H9 (cell line): ENCODE results near the gene MAPK8. TPM values are rescaled to one million over a fixed set of nuclear protein-coding genes. Genes with fewer than 3 reads are reported as not detected.

Source experiments
- DNase-seq: peaks from one replicate; pipeline ENCODE4 v3.0.0-alpha.2; 2017
- H2AFZ ChIP-seq: one replicate; pipeline ENCODE4 v1.6.1; 2013; ENCODE audit warnings: mild to moderate bottlenecking, low read length, control low read depth, moderate library complexity
- H2AK5ac ChIP-seq: 2 replicates; pipeline ENCODE4 v1.6.1; 2013; ENCODE audit warnings: low read length, control low read depth, mixed read lengths; ENCODE audit not compliant: insufficient read length
- H2BK120ac ChIP-seq: one replicate; pipeline ENCODE4 v1.6.1; 2013; ENCODE audit warnings: low read depth, mild to moderate bottlenecking, low read length, control low read depth, inconsistent platforms; ENCODE audit not compliant: poor library complexity, severe bottlenecking
- H2BK12ac ChIP-seq: 2 replicates; pipeline ENCODE4 v1.6.1; 2013; ENCODE audit warnings: low read length, control low read depth, mixed read lengths, low read depth; ENCODE audit not compliant: insufficient read length
- H2BK15ac ChIP-seq: 2 replicates; pipeline ENCODE4 v1.6.1; 2013; ENCODE audit warnings: low read depth, low read length, control low read depth
- H2BK20ac ChIP-seq: one replicate; pipeline ENCODE4 v1.6.1; 2013; ENCODE audit warnings: low read depth, mild to moderate bottlenecking, low read length, control low read depth, inconsistent platforms; ENCODE audit not compliant: poor library complexity, severe bottlenecking
- H2BK5ac ChIP-seq: 2 replicates; pipeline ENCODE4 v1.6.1; 2013; ENCODE audit warnings: low read length, control low read depth, mixed read lengths; ENCODE audit not compliant: insufficient read length
- H3K14ac ChIP-seq: 2 replicates; pipeline ENCODE4 v1.6.1; 2013; ENCODE audit warnings: low read length, control low read depth; ENCODE audit not compliant: insufficient read depth
- H3K18ac ChIP-seq: 2 replicates; pipeline ENCODE4 v1.6.1; 2013; ENCODE audit warnings: low read depth, mild to moderate bottlenecking, mixed read lengths, low read length, control low read depth; ENCODE audit not compliant: insufficient read length
- H3K23ac ChIP-seq: 2 replicates; pipeline ENCODE4 v1.6.1; 2013; ENCODE audit warnings: low read length, control low read depth, mixed read lengths, low read depth; ENCODE audit not compliant: insufficient read length
- H3K23me2 ChIP-seq: 2 replicates; pipeline ENCODE4 v1.6.1; 2013; ENCODE audit warnings: low read depth, mild to moderate bottlenecking, mixed read lengths, low read length, control low read depth; ENCODE audit not compliant: insufficient read length, poor library complexity, severe bottlenecking
- H3K27ac ChIP-seq: 2 replicates; pipeline ENCODE4 v1.5.1; 2013; ENCODE audit warnings: low read length, control low read depth, mixed read lengths, low read depth; ENCODE audit not compliant: insufficient read length
- H3K27me3 ChIP-seq: 2 replicates; pipeline ENCODE4 v1.6.1; 2013; ENCODE audit warnings: low read length, control low read depth, inconsistent platforms; ENCODE audit not compliant: insufficient read depth
- H3K4ac ChIP-seq: 2 replicates; pipeline ENCODE4 v1.6.1; 2013; ENCODE audit warnings: low read depth, mild to moderate bottlenecking, control low read depth, inconsistent platforms, low read length, moderate library complexity
- H3K4me1 ChIP-seq: 2 replicates; pipeline ENCODE4 v1.6.1; 2013; ENCODE audit warnings: low read length, control low read depth, inconsistent platforms; ENCODE audit not compliant: insufficient read depth
- H3K4me2 ChIP-seq: 2 replicates; pipeline ENCODE4 v1.6.1; 2013; ENCODE audit warnings: low read length, control low read depth, mixed read lengths; ENCODE audit not compliant: insufficient read length, insufficient read depth
- H3K56ac ChIP-seq: 2 replicates; pipeline ENCODE4 v1.6.1; 2013; ENCODE audit warnings: low read depth, mild to moderate bottlenecking, mixed read lengths, low read length, control low read depth; ENCODE audit not compliant: insufficient read length
- H3K79me1 ChIP-seq: 2 replicates; pipeline ENCODE4 v1.6.1; 2013; ENCODE audit warnings: low read depth, mild to moderate bottlenecking, moderate library complexity, low read length, control low read depth, inconsistent platforms; ENCODE audit not compliant: insufficient read depth, poor library complexity, severe bottlenecking
- H3K79me2 ChIP-seq: 2 replicates; pipeline ENCODE4 v1.6.1; 2013; ENCODE audit warnings: low read length, control low read depth, inconsistent platforms; ENCODE audit not compliant: insufficient read depth
- H3K9ac ChIP-seq: 2 replicates; pipeline ENCODE4 v1.6.1; 2013; ENCODE audit warnings: low read length, control low read depth, mixed read lengths; ENCODE audit not compliant: insufficient read length; ENCODE audit errors: extremely low read depth
- H3K9me3 ChIP-seq: one replicate; pipeline ENCODE4 v1.6.1; 2013; ENCODE audit warnings: low read depth, low read length, inconsistent platforms; ENCODE audit not compliant: control insufficient read depth
- H3T11ph ChIP-seq: one replicate; pipeline ENCODE4 v1.6.1; 2013; ENCODE audit warnings: mild to moderate bottlenecking, low read length, control low read depth, inconsistent platforms
- H4K20me1 ChIP-seq: one replicate; pipeline ENCODE4 v1.6.1; 2013; ENCODE audit not compliant: control insufficient read depth, insufficient read length, insufficient read depth
- H4K5ac ChIP-seq: 2 replicates; pipeline ENCODE4 v1.6.1; 2013; ENCODE audit warnings: low read depth, mild to moderate bottlenecking, mixed read lengths, low read length, control low read depth; ENCODE audit not compliant: insufficient read length
- H4K8ac ChIP-seq: replicated peaks from 2 replicates; pipeline ENCODE4 v1.6.1; 2013; ENCODE audit warnings: low read length, control low read depth, mixed read lengths, low read depth; ENCODE audit not compliant: insufficient read length
- H4K91ac ChIP-seq: 2 replicates; pipeline ENCODE4 v1.6.1; 2013; ENCODE audit warnings: low read depth, mild to moderate bottlenecking, moderate library complexity, mixed read lengths, low read length, control low read depth; ENCODE audit not compliant: insufficient read length
- H3K27ac Mint-ChIP-seq, 3 experiments: 2 replicates in 2 of 3; 3 replicates in 1 of 3; pipeline ENCODE4 v1.8.0; 2020 to 2021; ENCODE audit warnings: mixed read lengths in 3 of 3, mild to moderate bottlenecking in 1 of 3, moderate library complexity in 1 of 3
- H3K27me3 Mint-ChIP-seq: 2 replicates; pipeline ENCODE4 v1.8.0; 2021; ENCODE audit warnings: low read depth, mild to moderate bottlenecking, moderate library complexity, mixed read lengths
- H3K36me3 Mint-ChIP-seq, 3 experiments: 2 replicates in 2 of 3; 3 replicates in 1 of 3; pipeline ENCODE4 v1.8.0; 2020 to 2021; ENCODE audit warnings: low read depth in 3 of 3, mixed read lengths in 3 of 3; ENCODE audit not compliant: insufficient read depth in 1 of 3
- H3K4me1 Mint-ChIP-seq, 2 experiments: 2 replicates each; pipeline ENCODE4 v1.8.0; 2020; ENCODE audit warnings: mixed read lengths in 2 of 2
- H3K4me3 Mint-ChIP-seq, 2 experiments: 2 replicates in 1 of 2; 3 replicates in 1 of 2; pipeline ENCODE4 v1.8.0; 2020 to 2021; ENCODE audit warnings: mild to moderate bottlenecking in 2 of 2, mixed read lengths in 2 of 2, moderate library complexity in 1 of 2
- H3K9me3 Mint-ChIP-seq, 2 experiments: 2 replicates in 1 of 2; 3 replicates in 1 of 2; pipeline ENCODE4 v1.8.0; 2020; ENCODE audit warnings: mild to moderate bottlenecking in 2 of 2, mixed read lengths in 2 of 2, moderate library complexity in 1 of 2
- WGBS: extraction: QIAGEN DNeasy Blood & Tissue Kit; methylation state at CpG from one replicate; pipeline ENCODE4 v1.1.7; 2013; ENCODE audit warnings: missing lambda C conversion rate, low lambda C conversion rate, mixed read lengths; ENCODE audit not compliant: insufficient read length; ENCODE audit errors: extremely low coverage; 5-methylcytosine and 5-hydroxymethylcytosine counted together
- total RNA-seq: library from RNA; stranded (reverse); gene quantifications from 2 replicates; pipeline ENCODE4 v1.2.1, GENCODE V29; 2021
- TF ChIP-seq, protein P1 (sequence below): fragments of 200-600 bp; sonication (generic); conservative IDR thresholded peaks from 3 replicates; pipeline ENCODE4 v1.8.0; 2021; ENCODE audit warnings: antibody characterized with exemption, mild to moderate bottlenecking

The MAPK8 gene
- total RNA-seq, 1 experiment from 2014 or later, result 52.0 TPM

DNA sequence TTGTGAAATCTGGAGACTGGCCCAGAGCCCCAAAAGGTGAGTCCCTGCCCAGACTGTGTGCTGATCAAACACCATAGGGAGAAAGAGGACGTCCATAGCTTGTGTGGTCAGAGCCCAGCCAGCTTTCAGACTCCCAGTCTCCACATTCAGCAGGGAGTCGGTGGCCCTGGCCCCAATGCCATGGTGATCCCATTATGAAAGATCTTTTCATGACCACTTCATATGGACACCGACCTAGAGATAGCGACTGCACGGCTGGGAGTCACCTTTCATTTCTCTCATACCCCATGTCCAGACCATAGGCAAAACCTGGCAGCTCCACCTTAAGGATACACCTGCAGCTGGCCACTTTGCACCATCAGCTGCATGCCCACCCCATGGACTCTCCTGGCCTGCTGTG, 172.0 kb downstream of the MAPK8 start:
- WGBS, result no CpG with 5 or more reads among the region's 5 CpGs
- Histone ChIP-seq H4K5ac (no peak overlapping the region), H3K27ac (no peak overlapping the region), H3K4ac (no peak overlapping the region), H4K8ac (no peak overlapping the region), H2AFZ (no peak overlapping the region), H2BK12ac (no peak overlapping the region), H3K79me1 (no peaks in the 10 kb centered on the region), H3K23me2 (no peaks in the 10 kb centered on the region), H2BK5ac (no peak overlapping the region), H3K23ac (no peak overlapping the region), H4K91ac (no peak overlapping the region), H3K79me2 (no peaks in the 10 kb centered on the region), H3T11ph (no peak overlapping the region), H3K9me3 (no peaks in the 10 kb centered on the region), H2BK15ac (no peak overlapping the region), H4K20me1 (no peaks in the 10 kb centered on the region), H3K27me3 (no peaks in the 10 kb centered on the region), H3K9ac (no peak overlapping the region), H3K56ac (no peak overlapping the region), H2BK120ac (no peak overlapping the region), H2AK5ac (no peak overlapping the region), H3K18ac (no peak overlapping the region), H2BK20ac (no peak overlapping the region), H3K4me2 (no peak overlapping the region), H3K4me1 (no peaks in the 10 kb centered on the region; the same call in 1 of the 2 replicates), H3K14ac (no peak overlapping the region)
- Mint-ChIP-seq H3K36me3 (peaks cover 0 to 6% (median 3%) of the 10 kb centered on the region in 3 experiments; a peak in 3 of 7 replicates), H3K27me3 (no peaks in the 10 kb centered on the region; the same call in none of the 2 replicates), H3K4me1 (peaks cover 16 to 36% of the 10 kb centered on the region in 2 experiments), H3K27ac (peak overlapping the region in 1 of 3 experiments; percentile 15; a peak in 1 of 7 replicates), H3K9me3 (no peaks in the 10 kb centered on the region), H3K4me3 (no peak overlapping the region)
- TF ChIP-seq, protein P1, sequence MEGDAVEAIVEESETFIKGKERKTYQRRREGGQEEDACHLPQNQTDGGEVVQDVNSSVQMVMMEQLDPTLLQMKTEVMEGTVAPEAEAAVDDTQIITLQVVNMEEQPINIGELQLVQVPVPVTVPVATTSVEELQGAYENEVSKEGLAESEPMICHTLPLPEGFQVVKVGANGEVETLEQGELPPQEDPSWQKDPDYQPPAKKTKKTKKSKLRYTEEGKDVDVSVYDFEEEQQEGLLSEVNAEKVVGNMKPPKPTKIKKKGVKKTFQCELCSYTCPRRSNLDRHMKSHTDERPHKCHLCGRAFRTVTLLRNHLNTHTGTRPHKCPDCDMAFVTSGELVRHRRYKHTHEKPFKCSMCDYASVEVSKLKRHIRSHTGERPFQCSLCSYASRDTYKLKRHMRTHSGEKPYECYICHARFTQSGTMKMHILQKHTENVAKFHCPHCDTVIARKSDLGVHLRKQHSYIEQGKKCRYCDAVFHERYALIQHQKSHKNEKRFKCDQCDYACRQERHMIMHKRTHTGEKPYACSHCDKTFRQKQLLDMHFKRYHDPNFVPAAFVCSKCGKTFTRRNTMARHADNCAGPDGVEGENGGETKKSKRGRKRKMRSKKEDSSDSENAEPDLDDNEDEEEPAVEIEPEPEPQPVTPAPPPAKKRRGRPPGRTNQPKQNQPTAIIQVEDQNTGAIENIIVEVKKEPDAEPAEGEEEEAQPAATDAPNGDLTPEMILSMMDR, result no peak
- DNase-seq, result no peak
